CD4-positive, alpha-beta T cell treated with Interleukin-6 at 100 ng/mL for 8 hours (primary cell): ENCODE data around the gene ADAP1.
"Not testable (repeated sequence)": the region's sequence is repeated elsewhere in the genome, so short reads cannot be mapped to it uniquely, and the experiment has no call there.

Experiments
- DNase-seq: peaks from one replicate; pipeline ENCODE4 v3.0.0-alpha.2; 2020; ENCODE audit warnings: mixed read lengths, low spot score

ADAP1 gene

DNA sequence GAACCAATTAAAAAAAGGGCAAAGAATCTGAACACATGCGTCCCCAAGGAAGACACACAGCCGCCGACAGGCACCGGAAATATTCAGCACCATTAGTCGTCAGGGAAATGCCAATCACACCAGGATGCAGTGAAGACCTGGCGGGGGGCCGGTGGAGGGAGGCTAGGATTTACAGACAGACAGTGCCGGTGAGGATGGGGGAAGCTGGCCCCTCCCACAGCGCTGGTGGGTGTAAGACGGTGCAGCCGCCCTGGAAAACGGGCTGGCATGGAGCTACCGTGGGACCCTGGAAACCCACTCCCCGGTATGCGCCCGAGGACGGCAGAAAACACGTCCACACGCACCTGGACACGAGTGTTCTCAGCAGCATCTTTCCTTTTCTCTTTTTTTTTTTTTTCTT is 4.8 kb upstream of the ADAP1 start:
- no peak for DNase-seq

DNA sequence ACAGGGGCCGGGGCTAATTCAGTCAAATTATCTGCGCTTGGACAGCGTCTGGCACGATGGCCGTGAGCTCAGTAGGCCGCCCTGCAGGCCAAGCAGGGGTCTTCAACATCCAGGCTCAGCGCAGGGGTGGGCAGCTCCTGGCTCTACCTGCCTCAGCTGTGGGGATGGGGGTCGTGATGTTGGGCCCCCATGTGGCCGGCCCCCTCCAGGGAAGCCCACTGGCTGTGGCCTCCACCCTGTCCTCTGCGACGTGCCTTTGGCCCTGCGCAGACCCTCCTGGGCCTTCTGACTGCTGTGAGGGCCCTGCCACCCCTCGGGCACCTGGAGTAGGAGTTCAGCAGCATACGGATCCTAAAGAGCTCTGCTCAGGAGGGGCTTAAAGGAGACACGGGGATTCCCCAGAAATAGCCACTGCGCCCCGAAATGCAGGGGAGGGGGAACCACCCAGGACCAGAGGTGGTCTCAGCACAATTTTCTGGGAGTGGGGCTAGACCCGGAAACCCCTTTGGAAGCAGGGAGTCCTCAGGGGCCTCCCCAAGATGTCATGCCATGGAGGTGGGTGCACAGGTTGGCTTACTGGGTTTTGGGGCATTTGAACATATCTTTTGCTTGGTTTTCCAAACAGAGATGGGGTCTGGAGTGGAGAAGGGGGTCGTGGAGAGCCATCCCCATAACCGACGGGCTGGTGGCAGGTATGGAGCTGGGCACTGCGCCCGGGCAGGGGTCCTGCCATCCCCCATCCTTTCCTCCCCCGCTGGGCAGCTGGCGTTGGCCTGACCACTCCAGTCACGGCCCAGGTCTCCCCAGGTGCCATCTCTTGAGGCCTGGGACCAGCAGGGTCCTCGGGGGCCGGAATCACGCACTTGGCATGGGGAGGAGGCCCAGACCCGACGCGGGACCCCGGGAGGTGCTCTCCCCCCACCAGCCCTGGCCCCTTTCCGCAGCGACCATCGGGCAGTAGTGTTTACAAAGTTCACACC is 4.0 kb upstream of the ADAP1 start:
- no peak for DNase-seq

DNA sequence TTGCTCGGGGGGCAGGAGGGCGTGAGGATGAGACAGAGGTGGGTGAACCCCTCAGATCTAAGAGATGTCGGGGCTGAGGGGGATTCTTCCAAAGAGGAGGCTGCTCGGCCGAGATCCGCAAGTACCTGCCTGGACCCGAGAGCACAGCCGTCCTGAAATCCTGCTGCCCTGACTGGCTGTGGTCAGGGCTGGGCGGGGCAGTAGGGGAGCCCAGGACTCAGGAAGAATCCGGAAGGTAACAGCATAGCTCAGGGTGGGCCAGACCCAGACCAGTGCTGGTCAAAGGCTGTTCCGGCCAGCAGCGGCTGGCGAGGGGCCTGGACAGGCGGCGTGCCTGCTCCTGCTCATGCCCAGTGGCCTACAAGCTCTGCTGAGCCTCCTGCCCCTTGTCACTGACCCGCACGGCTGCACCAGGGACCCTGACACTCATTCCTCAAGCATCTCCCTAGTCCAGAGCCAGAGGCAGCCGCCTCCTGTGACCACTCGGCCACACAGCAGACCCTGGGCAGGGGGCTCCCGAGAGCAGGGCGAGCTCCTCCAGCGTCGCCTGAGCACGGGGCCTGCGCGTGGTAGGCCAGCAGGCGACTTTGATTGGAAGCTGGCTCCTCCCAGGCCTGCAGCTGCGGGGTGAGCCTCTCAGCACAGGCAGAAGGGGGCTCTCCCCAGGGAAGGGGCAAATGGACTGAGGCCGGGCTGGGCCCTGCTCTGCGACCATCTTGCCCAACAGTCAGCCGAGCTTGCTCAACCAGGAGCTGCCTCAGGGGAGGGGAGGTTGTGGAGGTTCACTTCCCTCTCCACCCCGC is 3.1 kb upstream of the ADAP1 start:
- DNase-seq, result no peak

DNA sequence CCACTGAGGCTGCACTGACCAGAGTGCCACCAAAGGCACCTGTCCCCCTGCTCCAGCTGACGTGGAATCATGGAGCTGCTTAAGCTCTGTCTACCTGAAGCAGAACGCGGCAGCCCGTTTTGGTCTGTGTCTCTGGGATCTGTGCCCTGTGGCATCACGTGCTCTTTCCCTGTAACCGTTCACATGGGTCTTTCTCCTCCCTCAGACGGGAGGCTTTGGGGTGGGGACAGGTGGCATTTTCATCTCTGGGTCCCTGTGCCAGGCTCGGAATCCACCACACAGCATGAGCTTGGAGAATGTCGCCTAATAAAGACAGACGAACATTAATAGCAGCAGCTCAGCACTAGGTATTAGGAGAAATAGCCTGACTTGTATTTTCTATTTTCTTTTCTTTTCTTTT is 1.6 kb upstream of the ADAP1 start:
- no peak for DNase-seq

DNA sequence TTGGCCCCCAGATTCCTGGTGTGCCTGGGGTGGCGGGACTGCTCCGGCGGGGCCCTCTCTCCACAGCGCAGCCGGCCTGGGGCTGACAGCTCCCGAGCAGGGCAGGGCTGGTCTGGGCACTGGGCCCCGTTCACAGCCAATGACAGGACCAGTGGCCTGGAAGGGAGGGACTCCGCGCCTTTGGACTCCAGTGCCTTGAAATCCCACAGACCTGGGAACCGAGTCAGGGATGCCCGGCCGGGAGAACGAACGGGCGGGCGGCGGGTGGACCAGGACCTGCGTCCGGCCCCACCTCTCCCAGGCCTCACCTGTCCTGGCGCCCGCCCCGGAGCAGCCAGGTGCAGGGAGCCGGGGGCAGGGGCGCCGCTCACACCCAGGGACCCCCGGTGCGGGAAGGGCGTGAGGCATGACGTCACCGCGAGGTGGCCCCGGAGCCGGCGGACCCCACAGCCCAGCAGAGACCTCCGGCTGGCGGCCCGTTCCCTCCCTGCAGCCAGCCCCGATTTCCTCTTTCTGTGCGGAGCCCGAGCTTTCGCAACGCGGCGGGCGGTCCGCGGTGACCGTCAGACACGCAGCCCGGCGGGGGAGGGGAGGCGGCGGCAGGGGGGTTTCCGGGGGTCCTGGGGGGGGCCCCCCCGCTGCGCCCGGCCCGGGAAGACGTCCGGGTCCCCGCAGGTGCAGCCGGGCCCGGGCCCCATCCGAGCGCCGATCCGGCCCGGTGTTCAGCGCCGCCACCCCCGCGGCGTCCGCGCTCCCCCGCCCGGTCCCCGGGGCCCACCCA is 743 bp downstream of the ADAP1 start:
- DNase-seq, result no peak

DNA sequence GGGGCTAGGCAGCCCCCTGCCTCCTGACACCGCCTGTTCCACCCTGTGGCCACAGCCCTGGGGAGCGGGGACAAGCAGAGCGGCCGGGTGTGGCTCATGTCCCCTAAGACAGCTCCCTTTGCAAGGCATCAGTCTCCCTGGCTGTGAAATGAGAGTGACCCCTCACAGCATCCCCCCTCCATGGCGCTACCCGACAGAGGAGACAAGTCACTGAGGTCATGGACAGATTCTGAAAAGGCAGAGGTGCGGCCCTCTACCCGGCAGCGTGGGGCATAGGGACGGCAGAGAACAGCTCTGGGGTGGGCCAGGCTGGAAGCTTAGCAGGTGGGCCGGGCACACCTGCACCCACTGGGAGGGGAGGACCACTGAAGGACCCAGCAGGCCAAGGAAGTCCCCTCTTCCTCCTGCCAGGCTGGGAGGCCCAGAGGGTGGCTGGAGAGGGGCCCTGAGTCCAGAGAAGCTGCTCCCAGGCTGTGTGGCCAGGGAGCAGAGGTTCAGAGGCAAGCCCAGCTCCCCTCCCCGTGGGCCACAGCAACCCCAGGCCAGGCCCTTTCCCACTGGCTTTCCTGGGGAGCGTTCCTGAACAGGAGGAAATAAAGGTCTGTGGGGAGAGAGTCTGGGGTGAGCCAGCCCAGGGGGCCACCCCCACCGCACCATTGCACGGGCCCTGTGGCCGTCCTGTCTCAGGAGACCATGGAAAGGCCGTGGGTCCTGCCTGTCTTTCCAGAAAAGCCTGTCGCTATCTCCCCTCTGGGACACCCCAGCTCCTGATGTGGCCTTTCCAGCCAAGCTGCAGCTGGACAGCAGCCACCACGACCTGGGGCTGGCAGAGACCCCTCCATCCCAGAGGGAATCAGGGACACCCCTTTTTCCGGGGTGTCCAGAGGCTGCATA is 1.7 kb downstream of the ADAP1 start:
- DNase-seq, result no peak

DNA sequence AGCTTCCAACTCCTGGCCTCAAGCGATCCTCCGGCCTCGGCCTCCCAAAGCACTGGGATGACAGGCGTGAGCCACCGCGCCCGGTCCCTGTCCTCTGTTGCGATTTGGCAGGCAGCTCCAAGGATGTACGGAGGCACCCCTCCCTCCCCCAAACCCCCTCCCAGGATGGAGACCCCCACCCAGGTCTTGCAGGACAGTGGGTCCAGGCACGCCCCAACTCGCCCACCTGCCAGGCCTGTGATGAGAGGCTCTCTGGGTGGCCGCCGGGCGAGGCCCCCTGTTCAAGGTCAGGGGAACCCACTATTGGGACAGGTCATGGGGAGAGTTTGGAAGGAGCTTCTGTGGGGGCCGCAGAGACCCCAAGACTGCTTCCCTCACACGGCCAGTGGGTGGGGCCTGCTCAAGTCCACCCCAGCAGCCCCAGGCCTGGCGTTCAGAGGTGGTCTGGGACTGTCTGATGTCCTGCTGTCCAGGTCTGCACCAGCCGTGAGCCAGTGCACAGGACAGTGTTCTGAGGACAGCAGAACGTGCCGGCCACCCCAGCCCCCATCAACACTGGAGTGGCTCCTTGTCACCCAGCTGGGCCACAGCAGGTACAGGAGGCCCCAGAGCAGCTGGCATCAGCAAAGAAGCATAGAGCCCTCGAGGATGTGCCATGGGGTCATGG is 2.5 kb downstream of the ADAP1 start:
- no peak for DNase-seq

DNA sequence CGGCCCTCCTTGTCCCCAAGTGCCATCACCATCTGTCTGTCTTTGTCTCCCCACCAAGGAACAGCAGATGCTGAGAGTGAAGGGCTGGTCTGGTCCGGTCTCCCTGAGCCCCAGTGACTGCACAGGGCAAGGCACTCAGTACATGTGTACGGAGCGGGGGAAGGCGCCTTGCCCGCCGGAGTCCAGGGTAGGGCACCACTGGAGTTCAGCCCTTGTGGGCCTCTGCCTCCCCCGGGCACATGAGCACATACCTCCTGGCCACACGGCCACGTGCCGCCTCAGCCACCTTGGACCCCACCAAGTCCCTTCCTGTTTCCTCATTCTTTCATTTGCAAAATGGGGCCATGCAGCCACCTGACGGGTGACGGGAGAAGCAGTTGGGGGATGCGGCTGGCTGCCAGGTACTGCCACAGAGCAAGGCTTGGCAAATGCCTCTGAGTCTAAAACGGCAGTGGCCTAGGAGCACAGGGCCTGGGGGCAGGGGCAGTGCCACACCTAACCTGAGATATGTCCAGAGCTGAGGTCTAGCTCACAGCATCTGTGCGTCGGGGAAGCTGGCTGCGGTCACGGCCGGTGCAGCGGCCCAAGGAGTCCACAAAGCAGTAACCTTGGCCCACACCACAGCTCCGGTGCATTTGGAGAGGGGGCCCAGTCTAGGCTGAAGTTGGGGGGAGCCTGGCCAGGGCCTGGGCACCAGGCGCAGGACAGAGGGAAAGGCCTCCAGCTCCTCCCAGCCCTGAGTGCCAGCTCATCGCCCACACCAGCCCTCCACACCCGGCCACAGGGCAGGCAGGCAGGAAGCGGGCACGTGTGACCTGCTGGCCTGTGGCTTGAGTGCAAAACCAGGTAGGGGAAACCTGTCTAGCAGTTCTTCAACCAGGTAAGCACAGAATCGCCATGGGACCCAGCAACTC is 5.2 kb downstream of the ADAP1 start:
- no peak for DNase-seq

DNA sequence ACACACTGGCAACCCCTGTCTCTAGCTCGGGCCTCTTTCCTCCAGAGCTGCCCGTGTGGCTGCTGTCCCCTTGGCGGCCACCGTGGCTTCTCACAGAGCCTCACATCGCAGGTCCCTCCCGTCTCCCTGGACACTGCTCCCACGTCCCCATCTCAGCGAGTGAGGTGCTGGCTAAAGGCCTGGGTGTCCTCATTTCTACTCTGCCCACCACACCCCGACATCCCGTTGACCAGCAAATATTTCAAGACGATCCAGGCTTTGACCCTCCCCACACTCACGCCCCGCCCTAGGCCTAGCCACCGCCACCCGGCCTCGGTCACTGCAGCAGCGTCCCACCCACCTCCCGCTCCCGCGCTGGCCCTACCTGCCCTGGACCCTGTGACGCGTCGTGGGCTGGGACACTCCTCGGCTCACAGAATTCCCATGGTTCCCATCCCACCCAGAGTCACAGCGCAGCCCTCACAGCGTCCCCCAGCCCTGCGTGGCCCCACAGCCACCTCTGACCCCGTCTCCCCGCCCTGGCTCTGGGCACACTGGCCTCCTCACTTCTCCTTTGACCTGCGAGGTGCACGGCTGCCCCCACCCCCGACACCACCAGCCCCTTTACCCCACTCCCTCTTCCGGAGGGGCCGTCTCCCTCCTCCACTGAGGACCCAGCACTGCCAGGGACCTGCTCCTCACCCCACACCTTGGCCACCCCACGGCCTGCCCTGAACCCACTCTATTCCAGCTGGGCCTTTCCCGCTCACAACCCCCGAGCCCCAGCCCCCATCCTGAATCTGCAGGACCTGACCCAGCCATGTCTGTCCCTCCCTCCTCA is 6.9 kb downstream of the ADAP1 start:
- no peak for DNase-seq

DNA sequence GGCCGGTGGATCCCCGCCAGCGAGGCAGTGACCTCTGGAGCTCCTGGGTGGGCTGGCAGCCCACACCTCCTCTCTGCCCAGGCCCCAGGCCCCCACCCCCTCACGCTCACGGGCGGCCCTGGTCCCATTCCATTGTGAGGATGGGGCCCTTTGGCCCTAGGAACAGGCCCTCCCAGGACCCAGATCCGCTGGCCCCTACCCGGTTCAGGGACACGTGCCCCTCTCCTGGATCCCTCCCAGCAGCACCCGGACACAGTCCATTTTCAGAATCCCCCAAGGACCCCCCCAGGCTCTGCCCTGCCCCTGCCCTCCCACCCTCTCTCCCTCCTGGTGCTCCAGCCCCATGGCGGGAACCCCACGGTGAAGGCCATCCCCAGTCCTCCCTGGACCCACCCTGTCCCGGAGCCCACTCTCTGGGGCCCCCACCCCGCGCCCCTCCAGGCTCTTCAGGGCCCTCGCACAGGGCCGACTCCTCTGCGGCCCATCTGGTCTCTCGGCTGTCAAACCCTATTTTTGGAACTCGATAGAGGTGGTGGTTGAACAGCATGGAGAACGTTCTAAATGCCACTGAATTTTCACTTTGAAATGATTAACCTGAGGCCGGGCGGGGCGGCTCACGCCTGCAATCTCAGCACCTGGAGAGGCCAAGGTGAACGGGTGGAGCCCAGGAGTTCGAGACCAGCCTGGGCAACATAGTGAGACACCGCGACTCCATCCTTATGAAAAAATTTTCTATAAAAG is 8.1 kb downstream of the ADAP1 start:
- no peak for DNase-seq

DNA sequence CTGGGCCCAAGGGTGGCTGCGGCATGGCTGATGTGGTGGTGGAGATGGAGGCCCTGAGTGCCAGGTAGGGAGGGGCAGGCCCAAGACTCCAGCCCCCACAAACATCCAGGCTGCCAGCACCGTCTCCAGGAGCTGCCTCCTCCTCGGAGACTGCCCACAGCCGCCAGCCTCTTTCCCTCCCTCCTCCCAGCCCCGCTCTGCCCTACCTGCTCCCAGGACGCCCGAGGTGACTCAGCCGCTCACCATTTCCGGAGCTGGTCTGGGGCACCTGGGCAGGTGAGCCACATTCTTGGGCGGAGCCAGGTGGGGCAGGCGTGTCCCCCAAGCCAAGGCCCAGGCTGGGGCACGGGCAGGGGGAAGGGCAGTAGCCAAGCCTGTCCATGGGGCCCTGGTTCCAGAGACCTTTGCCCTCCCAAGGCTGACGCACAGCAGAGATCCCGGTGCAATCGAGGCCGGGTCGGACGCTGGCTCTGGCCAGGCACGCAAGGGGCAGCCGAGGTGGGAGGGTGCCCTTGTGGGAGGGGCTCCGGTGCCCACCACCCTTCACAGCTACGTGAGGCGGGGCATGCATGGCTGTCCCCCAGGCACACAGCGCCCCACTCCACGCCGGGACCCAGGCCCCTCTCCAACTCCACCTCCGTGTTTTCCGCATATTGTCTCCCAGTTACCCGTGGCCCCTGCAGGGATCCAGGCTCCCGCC is 8.8 kb downstream of the ADAP1 start:
- DNase-seq, result no peak

DNA sequence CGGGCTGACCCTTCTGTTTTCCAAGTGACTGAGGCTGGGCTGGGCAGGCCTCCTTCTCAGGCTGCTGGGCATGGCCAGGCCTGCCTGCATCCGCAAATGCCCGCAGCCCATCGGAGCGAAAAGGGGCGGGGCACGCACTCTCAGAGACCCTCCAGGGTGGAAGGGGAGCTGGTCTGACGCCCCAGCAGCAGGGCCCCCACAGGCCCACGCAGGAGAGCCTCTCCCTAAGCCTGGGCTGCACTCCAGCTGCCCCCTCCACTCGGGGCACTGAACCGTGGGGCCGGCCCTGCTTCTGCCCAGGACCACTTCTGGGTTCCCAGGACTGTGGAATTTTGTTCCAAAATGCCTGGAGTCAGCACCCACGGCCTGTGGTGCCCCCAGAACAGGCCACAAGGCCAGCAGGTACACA is 9.3 kb downstream of the ADAP1 start:
- DNase-seq, result no peak

DNA sequence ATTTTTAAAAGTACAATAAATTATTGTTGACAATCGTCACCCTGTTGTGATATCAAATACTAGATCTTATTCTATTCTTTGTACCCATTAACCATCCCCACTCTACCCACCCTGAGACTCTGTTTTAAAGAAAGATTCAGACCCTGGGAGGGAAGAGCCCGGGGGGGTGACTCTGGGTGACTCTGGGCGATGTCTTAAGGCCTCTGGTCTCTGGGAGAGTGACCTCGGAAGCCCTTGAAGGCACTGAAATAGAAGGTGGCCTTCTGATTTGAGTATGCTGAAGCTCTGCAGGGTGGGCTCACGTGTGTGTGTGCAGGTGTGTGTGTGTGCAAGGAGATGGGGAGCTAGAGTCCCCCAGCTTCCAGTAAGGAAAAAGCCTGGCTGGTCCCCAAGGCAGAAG is 9.7 kb downstream of the ADAP1 start:
- no peak for DNase-seq

DNA sequence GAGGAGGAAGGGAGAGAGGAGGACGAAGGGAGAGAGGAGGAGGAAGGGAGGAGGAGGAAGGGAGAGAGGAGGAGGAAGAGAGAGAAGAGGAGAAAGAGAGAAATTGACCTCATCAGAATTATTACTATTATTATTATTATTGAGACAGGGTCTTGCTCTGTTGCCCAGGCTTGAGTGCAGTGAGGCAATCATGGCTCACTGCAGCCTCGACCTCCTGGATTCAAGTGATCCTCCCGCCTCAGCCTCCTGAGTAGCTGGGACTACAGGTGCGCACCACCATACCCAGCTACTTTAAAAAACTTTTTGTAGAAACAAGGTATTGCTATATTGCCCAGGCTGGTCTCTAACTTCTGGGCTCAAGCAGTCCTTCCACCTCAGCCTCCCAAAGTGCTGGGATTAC is 10.7 kb downstream of the ADAP1 start:
- not testable (repeated sequence) for DNase-seq

DNA sequence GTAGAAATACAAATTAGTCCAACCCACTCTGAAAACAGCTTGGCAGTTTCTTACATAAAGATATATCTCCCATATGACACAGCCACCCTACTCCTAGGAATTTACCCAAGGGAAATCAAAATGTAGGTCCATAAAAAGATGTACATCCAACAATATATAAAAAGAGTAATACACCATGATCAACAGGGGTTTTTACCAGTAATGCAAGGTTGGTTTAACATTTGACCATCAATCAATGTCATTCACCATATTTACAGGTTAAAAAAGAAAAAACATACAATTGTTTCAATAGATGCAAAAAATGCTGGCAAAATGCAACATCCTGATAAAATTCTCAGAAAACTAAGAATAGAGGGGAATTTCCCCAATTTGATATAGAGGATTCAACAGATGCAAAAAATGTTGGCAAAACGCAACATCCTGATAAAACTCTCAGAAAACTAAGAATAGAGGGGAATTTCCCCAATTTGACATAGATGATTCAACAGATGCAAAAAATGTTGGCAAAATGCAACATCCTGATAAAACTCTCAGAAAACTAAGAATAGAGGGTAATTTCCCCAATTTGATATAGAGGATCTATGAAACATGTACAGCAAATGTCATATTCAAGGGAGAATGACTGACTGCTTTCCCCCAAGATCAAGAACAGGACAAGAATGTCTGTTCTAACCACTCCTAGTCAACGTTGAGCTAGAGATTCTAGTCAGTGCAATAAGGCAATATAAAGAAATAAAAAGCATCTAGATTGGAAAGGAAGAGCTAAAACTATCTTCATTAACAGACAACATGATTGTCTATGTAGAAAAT is 13.7 kb downstream of the ADAP1 start:
- DNase-seq, result no peak

DNA sequence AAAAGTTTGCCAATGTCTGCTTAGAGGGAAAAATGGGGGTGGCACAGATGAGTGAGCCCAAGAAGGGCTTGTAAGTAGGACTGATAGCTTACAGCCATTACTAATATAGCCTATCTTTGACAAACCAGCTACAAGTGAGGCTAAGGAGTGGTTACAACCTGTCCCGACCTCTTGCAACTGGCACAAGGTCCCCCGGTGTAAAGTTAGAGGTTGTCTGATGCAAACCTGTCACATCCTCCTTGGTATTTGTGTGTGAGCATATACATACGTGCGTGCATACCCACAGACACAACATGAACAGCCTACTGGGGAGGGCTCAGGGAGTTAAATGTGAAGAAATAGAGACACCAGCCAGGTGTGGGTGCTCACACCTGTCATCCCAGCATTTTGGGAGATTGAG is 14.6 kb downstream of the ADAP1 start:
- no peak for DNase-seq
